OCI-LY1 (cell line): ENCODE results near the gene ZBTB20.

ENCODE experiments used
- H2AFZ ChIP-seq: fragments of 200-600 bp; sonication (generic), shearing (Covaris generic); 2 replicates; pipeline ENCODE4 v1.6.0; 2014; ENCODE audit warnings: antibody characterized with exemption, mild to moderate bottlenecking, low read length
- H3F3A ChIP-seq: fragments of 200-600 bp; sonication (generic), shearing (Covaris generic); 2 replicates; pipeline ENCODE4 v1.6.0; 2014; ENCODE audit warnings: mild to moderate bottlenecking, antibody characterized with exemption, low read length, moderate library complexity; ENCODE audit not compliant: insufficient read depth
- H3K27ac ChIP-seq: fragments of 200-600 bp; sonication (generic); 2 replicates; pipeline ENCODE4 v1.5.1; 2014; ENCODE audit warnings: low read length, mixed run types, mild to moderate bottlenecking, low read depth; ENCODE audit not compliant: poor library complexity, severe bottlenecking
- H3K27me3 ChIP-seq: fragments of 200-600 bp; sonication (generic); 2 replicates; pipeline ENCODE4 v1.6.0; 2014; ENCODE audit warnings: antibody characterized with exemption, mild to moderate bottlenecking, low read length, moderate library complexity; ENCODE audit not compliant: insufficient read depth
- H3K36me3 ChIP-seq: fragments of 200-600 bp; sonication (generic); 2 replicates; pipeline ENCODE4 v1.6.1; 2014; ENCODE audit warnings: mild to moderate bottlenecking, antibody characterized with exemption, low read length, moderate library complexity, mixed read lengths; ENCODE audit not compliant: insufficient read depth
- H3K4me1 ChIP-seq: fragments of 200-600 bp; sonication (generic); 2 replicates; pipeline ENCODE4 v1.5.1; 2014; ENCODE audit warnings: mild to moderate bottlenecking, low read length, moderate library complexity; ENCODE audit not compliant: insufficient read depth, severe bottlenecking
- H3K4me2 ChIP-seq: fragments of 200-600 bp; sonication (generic), shearing (Covaris generic); 2 replicates; pipeline ENCODE4 v1.6.1; 2014; ENCODE audit warnings: low read length
- H3K4me3 ChIP-seq: fragments of 200-600 bp; sonication (generic); 2 replicates; pipeline ENCODE4 v1.5.1; 2014; ENCODE audit warnings: low read length, low read depth, mild to moderate bottlenecking, mixed read lengths; ENCODE audit not compliant: poor library complexity, severe bottlenecking
- H3K79me2 ChIP-seq: fragments of 200-600 bp; shearing (Covaris generic); 2 replicates; pipeline ENCODE4 v1.6.1; 2016; ENCODE audit warnings: mixed run types, low read length, mixed read lengths; ENCODE audit not compliant: insufficient read depth
- H3K9ac ChIP-seq: fragments of 200-600 bp; sonication (generic), shearing (Covaris generic); 2 replicates; pipeline ENCODE4 v1.6.1; 2014; ENCODE audit warnings: mild to moderate bottlenecking, low read length, mixed read lengths
- H3K9me2 ChIP-seq: fragments of 200-600 bp; sonication (generic), shearing (Covaris generic); 2 replicates; pipeline ENCODE4 v1.6.1; 2014; ENCODE audit warnings: low read depth, mild to moderate bottlenecking, low read length, mixed read lengths
- H3K9me3 ChIP-seq: fragments of 200-600 bp; shearing (Covaris generic); 2 replicates; pipeline ENCODE4 v1.6.1; 2014; ENCODE audit warnings: low read length, mixed read lengths
- H4K20me1 ChIP-seq: fragments of 200-600 bp; sonication (generic), shearing (Covaris generic); 2 replicates; pipeline ENCODE4 v1.6.0; 2016; ENCODE audit warnings: mild to moderate bottlenecking, low read length; ENCODE audit not compliant: insufficient read depth
- EZH2 ChIP-seq: fragments of 200-600 bp; sonication (generic), shearing (Covaris generic); IDR thresholded peaks from 2 replicates; pipeline ENCODE4 v1.8.0; 2017; ENCODE audit warnings: borderline replicate concordance, mixed run types, mild to moderate bottlenecking, antibody characterized with exemption, low read length, moderate library complexity, mixed read lengths
- TF ChIP-seq, protein P1 (sequence below): fragments of 200-600 bp; sonication (generic), shearing (Covaris generic); IDR thresholded peaks from 2 replicates; pipeline ENCODE4 v1.5.1; 2017; ENCODE audit warnings: mild to moderate bottlenecking, antibody characterized with exemption, low read length, moderate library complexity, mixed read lengths

The ZBTB20 gene

DNA sequence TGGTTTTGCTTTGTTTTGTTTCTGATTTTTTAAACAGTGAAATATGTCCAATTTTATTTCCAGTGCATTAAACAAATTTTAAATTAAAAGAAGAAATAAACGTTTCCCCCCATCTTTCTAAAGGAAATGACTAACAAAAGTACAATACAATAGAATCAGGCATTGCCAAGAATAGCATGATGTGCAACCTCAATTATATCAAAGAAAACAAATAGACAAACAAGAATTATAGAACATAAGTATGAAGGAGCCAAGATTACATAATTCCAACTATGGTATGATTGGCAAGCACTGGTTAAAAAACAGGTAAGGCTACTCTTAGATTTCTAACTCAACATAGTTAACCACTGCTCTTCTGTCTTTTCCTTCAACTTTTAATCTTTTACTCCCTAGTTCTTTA lies 826.8 kb downstream of the ZBTB20 start:
- Histone ChIP-seq H3K9me2 (no peaks in the 10 kb centered on the region), H3K4me2 (no peak overlapping the region), H3K27me3 (no peaks in the 10 kb centered on the region), H2AFZ (no peak overlapping the region), H3F3A (no peaks in the 10 kb centered on the region), H3K79me2 (no peaks in the 10 kb centered on the region), H3K4me1 (no peaks in the 10 kb centered on the region), H3K4me3 (no peak overlapping the region), H3K9ac (no peak overlapping the region), H4K20me1 (no peaks in the 10 kb centered on the region), H3K27ac (no peak overlapping the region), H3K36me3 (no peaks in the 10 kb centered on the region), H3K9me3 (no peaks in the 10 kb centered on the region)
- no peak for TF ChIP-seq EZH2
- TF ChIP-seq, protein P1, sequence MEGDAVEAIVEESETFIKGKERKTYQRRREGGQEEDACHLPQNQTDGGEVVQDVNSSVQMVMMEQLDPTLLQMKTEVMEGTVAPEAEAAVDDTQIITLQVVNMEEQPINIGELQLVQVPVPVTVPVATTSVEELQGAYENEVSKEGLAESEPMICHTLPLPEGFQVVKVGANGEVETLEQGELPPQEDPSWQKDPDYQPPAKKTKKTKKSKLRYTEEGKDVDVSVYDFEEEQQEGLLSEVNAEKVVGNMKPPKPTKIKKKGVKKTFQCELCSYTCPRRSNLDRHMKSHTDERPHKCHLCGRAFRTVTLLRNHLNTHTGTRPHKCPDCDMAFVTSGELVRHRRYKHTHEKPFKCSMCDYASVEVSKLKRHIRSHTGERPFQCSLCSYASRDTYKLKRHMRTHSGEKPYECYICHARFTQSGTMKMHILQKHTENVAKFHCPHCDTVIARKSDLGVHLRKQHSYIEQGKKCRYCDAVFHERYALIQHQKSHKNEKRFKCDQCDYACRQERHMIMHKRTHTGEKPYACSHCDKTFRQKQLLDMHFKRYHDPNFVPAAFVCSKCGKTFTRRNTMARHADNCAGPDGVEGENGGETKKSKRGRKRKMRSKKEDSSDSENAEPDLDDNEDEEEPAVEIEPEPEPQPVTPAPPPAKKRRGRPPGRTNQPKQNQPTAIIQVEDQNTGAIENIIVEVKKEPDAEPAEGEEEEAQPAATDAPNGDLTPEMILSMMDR: no peak

DNA sequence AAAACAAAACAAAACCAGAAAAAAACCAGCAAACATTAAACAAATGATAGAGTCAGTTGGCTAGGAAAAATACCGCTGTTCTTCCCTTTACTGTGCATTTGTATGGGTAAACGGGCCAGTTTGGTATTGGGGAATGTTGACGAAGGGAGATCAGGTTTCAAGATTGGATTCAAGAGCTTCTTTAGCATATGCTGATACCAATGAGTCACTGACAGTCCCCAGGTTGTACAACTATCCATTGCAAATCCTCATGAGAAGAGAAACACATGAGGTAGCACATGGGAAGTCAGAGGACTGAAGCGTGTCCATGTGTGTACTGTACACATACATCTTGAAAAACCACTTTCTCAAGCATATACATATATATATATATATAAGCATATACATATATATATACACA lies 827.6 kb downstream of the ZBTB20 start:
- no peaks in the 10 kb centered on the region for H3K4me1 ChIP-seq
- no peaks in the 10 kb centered on the region for H3F3A ChIP-seq
- TF ChIP-seq, protein P1: no peak
- no peak for TF ChIP-seq EZH2
- H3K79me2 ChIP-seq: no peaks in the 10 kb centered on the region
- H3K27me3 ChIP-seq: no peaks in the 10 kb centered on the region
- no peaks in the 10 kb centered on the region for H3K9me2 ChIP-seq
- no peaks in the 10 kb centered on the region for H3K9me3 ChIP-seq
- H2AFZ ChIP-seq: no peak overlapping the region
- no peak overlapping the region for H3K27ac ChIP-seq
- no peak overlapping the region for H3K4me2 ChIP-seq
- no peak overlapping the region for H3K9ac ChIP-seq
- H3K4me3 ChIP-seq: no peak overlapping the region
- no peaks in the 10 kb centered on the region for H4K20me1 ChIP-seq
- no peaks in the 10 kb centered on the region for H3K36me3 ChIP-seq

DNA sequence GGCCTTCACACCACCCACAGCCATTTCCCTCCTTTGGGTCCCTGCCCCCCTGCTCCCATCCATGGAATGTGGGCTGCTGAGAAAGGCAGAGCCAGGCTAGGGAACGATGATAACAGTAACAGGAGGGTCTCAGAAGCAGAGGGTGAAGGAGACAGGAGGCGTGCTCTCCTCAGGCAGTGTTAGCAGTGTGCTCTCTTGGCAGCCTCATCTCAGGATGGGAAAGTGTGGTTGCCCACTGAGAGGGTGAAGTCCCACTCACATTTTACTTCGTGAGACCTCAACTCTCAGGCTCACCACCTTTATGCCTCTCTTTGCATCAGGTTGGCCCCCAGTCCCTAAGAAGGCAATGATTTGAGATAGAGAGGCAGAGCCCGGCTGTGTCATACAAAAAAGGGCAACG lies 828.8 kb downstream of the ZBTB20 start:
- H3K36me3 ChIP-seq: no peaks in the 10 kb centered on the region
- no peak overlapping the region for H3K4me3 ChIP-seq
- TF ChIP-seq, protein P1: no peak
- no peak for TF ChIP-seq EZH2
- no peaks in the 10 kb centered on the region for H3K27me3 ChIP-seq
- no peaks in the 10 kb centered on the region for H3K9me3 ChIP-seq
- H3K79me2 ChIP-seq: no peaks in the 10 kb centered on the region
- H3K9ac ChIP-seq: no peak overlapping the region
- H4K20me1 ChIP-seq: no peaks in the 10 kb centered on the region
- H3F3A ChIP-seq: no peaks in the 10 kb centered on the region
- H3K4me1 ChIP-seq: no peaks in the 10 kb centered on the region
- H3K4me2 ChIP-seq: no peak overlapping the region
- no peak overlapping the region for H2AFZ ChIP-seq
- H3K9me2 ChIP-seq: no peaks in the 10 kb centered on the region
- H3K27ac ChIP-seq: no peak overlapping the region
